HEK293 (cell line): ENCODE data around the gene CCDC150.

Experiments
- KLF1 ChIP-seq: fragments of 450-650 bp; formaldehyde crosslinking; IDR thresholded peaks from 2 replicates; pipeline ENCODE4 v1.5.1; 2016; ENCODE audit warnings: missing biosample characterization, missing genetic modification characterization
- YY1 ChIP-seq: fragments of 450-650 bp; formaldehyde crosslinking; IDR thresholded peaks from 2 replicates; pipeline ENCODE4 v1.5.1; 2018; ENCODE audit warnings: missing biosample characterization, missing genetic modification characterization
- ZFP41 ChIP-seq: fragments of 450-650 bp; formaldehyde crosslinking; IDR thresholded peaks from 2 replicates; pipeline ENCODE4 v1.5.1; 2016; ENCODE audit warnings: missing biosample characterization, missing genetic modification characterization, borderline replicate concordance
- ZNF140 ChIP-seq: fragments of 450-650 bp; formaldehyde crosslinking; IDR thresholded peaks from 2 replicates; pipeline ENCODE4 v1.5.1; 2016; ENCODE audit warnings: missing biosample characterization, missing genetic modification characterization
- ZNF274 ChIP-seq, 2 experiments: fragments of 200-500 bp in 1 of 2; fragments of 450-650 bp in 1 of 2; sonication (Bioruptor generic) in 1 of 2; formaldehyde crosslinking in 1 of 2; IDR thresholded peaks; 2 replicates each; pipeline versions ENCODE4 v1.5.1 to v1.6.1; 2014 to 2016; ENCODE audit warnings: borderline replicate concordance in 1 of 2, inconsistent platforms in 1 of 2, low read length in 1 of 2, missing biosample characterization in 1 of 2, missing genetic modification characterization in 1 of 2
- ZNF514 ChIP-seq: fragments of 450-650 bp; formaldehyde crosslinking; IDR thresholded peaks from 2 replicates; pipeline ENCODE4 v1.5.1; 2016; ENCODE audit warnings: missing biosample characterization, missing genetic modification characterization
- ZNF548 ChIP-seq: fragments of 450-650 bp; formaldehyde crosslinking; IDR thresholded peaks from 2 replicates; pipeline ENCODE4 v1.5.1; 2016; ENCODE audit warnings: missing biosample characterization, missing genetic modification characterization
- TF ChIP-seq, protein P1 (sequence below): fragments of 450-650 bp; formaldehyde crosslinking; IDR thresholded peaks from 2 replicates; pipeline ENCODE4 v1.5.1; 2016; ENCODE audit warnings: missing biosample characterization, missing genetic modification characterization
- TF ChIP-seq, protein P2 (sequence below): fragments of 450-650 bp; formaldehyde crosslinking; IDR thresholded peaks from 2 replicates; pipeline ENCODE4 v1.5.1; 2016; ENCODE audit warnings: missing biosample characterization, missing genetic modification characterization
- TF ChIP-seq, protein P3 (sequence below): fragments of 450-650 bp; formaldehyde crosslinking; optimal IDR thresholded peaks from 2 replicates; pipeline ENCODE3; 2016; ENCODE audit warnings: missing biosample characterization, mild to moderate bottlenecking, missing genetic modification characterization

DNA sequence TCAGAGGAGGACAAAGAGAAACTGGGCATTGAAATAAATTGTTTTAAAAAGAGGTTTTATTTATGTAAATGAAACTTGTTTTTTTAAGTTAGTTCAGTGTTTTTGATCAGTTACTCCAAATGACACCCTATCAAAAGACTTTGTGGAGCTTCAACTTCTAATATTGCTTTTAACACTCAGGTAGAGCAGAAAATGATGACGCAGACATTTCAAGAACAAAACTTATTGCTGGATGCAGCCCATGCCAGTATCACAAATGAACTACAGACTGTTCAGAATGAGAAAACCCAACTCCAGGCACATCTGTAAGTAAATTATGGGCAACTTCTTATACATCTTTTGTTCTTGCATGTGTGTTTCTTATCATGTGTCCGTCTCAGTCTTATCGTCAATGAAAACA, 36.4 kb downstream of the CCDC150 start:
- no peak for TF ChIP-seq ZNF514
- TF ChIP-seq, protein P1, sequence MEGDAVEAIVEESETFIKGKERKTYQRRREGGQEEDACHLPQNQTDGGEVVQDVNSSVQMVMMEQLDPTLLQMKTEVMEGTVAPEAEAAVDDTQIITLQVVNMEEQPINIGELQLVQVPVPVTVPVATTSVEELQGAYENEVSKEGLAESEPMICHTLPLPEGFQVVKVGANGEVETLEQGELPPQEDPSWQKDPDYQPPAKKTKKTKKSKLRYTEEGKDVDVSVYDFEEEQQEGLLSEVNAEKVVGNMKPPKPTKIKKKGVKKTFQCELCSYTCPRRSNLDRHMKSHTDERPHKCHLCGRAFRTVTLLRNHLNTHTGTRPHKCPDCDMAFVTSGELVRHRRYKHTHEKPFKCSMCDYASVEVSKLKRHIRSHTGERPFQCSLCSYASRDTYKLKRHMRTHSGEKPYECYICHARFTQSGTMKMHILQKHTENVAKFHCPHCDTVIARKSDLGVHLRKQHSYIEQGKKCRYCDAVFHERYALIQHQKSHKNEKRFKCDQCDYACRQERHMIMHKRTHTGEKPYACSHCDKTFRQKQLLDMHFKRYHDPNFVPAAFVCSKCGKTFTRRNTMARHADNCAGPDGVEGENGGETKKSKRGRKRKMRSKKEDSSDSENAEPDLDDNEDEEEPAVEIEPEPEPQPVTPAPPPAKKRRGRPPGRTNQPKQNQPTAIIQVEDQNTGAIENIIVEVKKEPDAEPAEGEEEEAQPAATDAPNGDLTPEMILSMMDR (tag by site-specific recombination) = no peak
- TF ChIP-seq, protein P2, sequence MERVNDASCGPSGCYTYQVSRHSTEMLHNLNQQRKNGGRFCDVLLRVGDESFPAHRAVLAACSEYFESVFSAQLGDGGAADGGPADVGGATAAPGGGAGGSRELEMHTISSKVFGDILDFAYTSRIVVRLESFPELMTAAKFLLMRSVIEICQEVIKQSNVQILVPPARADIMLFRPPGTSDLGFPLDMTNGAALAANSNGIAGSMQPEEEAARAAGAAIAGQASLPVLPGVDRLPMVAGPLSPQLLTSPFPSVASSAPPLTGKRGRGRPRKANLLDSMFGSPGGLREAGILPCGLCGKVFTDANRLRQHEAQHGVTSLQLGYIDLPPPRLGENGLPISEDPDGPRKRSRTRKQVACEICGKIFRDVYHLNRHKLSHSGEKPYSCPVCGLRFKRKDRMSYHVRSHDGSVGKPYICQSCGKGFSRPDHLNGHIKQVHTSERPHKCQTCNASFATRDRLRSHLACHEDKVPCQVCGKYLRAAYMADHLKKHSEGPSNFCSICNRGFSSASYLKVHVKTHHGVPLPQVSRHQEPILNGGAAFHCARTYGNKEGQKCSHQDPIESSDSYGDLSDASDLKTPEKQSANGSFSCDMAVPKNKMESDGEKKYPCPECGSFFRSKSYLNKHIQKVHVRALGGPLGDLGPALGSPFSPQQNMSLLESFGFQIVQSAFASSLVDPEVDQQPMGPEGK (tag by site-specific recombination) = no peak
- TF ChIP-seq ZNF548 = no peak
- TF ChIP-seq ZFP41 (tag by site-specific recombination) = no peak
- no peak for TF ChIP-seq ZNF274 (IDR thresholded peaks at IDR 0.05; ENCODE audit: low read length)
- no peak for TF ChIP-seq ZNF274 (tag by site-specific recombination; IDR thresholded peaks at IDR 0.05; ENCODE audit: borderline replicate concordance)
- no peak for TF ChIP-seq YY1
- TF ChIP-seq ZNF140 (tag by site-specific recombination) = no peak
- no peak for TF ChIP-seq KLF1 (tag by site-specific recombination)
- TF ChIP-seq, protein P3, sequence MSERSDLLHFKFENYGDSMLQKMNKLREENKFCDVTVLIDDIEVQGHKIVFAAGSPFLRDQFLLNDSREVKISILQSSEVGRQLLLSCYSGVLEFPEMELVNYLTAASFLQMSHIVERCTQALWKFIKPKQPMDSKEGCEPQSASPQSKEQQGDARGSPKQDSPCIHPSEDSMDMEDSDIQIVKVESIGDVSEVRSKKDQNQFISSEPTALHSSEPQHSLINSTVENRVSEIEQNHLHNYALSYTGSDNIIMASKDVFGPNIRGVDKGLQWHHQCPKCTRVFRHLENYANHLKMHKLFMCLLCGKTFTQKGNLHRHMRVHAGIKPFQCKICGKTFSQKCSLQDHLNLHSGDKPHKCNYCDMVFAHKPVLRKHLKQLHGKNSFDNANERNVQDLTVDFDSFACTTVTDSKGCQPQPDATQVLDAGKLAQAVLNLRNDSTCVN (tag by site-specific recombination) = no peak
